Duodenal mucosa (tissue), 2 donors: Measurements from ENCODE around the gene RSRC1.

Source experiments
- H3K27ac ChIP-seq: one replicate; pipeline ENCODE4 v1.7.0; 2013; ENCODE audit warnings: low read depth, low read length
- H3K27me3 ChIP-seq, 2 donors: one replicate each; pipeline ENCODE4 v1.7.0; 2013; ENCODE audit warnings: low read length in 2 of 2, control low read depth in 1 of 2; ENCODE audit not compliant: insufficient read depth in 2 of 2, control insufficient read depth in 1 of 2
- H3K36me3 ChIP-seq, 2 donors: one replicate each; pipeline ENCODE4 v1.7.0; 2013; ENCODE audit warnings: low read length in 2 of 2, control low read depth in 1 of 2; ENCODE audit not compliant: insufficient read depth in 2 of 2, control insufficient read depth in 1 of 2
- H3K4me1 ChIP-seq, 2 donors: one replicate each; pipeline ENCODE4 v1.7.0; 2013; ENCODE audit warnings: low read length in 2 of 2, control low read depth in 1 of 2; ENCODE audit not compliant: insufficient read depth in 2 of 2, control insufficient read depth in 1 of 2
- H3K4me3 ChIP-seq, 2 donors: one replicate each; pipeline ENCODE4 v1.7.0; 2013; ENCODE audit warnings: low read length in 2 of 2, low read depth in 1 of 2
- H3K9ac ChIP-seq, 2 donors: one replicate each; pipeline ENCODE4 v1.7.0; 2013; ENCODE audit warnings: low read length in 2 of 2, low read depth in 1 of 2
- H3K9me3 ChIP-seq, 2 donors: one replicate each; pipeline ENCODE4 v1.7.0; 2013; ENCODE audit warnings: low read length in 2 of 2, control low read depth in 1 of 2; ENCODE audit not compliant: control insufficient read depth in 1 of 2

RSRC1 gene

DNA sequence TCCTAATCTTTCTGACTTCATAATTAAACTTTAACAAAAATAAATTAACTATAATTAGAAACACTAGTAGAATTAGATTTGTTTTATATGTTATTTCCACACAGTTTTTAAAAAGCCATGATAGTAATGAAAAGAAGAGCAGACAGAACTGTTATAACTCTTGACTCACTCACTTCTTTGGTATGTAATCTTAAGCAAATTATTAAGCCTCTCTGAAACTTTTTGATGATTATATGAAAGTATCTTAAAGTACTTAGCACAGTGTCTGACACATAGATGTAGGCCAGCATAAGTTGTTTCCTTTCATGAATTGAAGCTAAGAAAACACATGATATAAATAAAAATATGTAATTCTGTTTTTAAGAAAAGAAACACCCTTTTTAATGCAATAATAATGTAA, 337.5 kb downstream of the RSRC1 start:
- no peak overlapping the region for H3K9ac ChIP-seq
- no peaks in the 10 kb centered on the region for H3K9me3 ChIP-seq
- no peaks in the 10 kb centered on the region for H3K4me1 ChIP-seq
- no peaks in the 10 kb centered on the region for H3K27me3 ChIP-seq
- no peak overlapping the region for H3K27ac ChIP-seq
- H3K4me3 ChIP-seq, result no peak overlapping the region
- H3K36me3 ChIP-seq, result no peaks in the 10 kb centered on the region

GRCh38 chr3:158451405-158452055, 341.6 kb downstream of the RSRC1 start:
- Histone ChIP-seq H3K27ac (no peak overlapping the region), H3K9me3 (no peaks in the 10 kb centered on the region), H3K36me3 (no peaks in the 10 kb centered on the region), H3K4me1 (no peaks in the 10 kb centered on the region), H3K27me3 (no peaks in the 10 kb centered on the region), H3K4me3 (no peak overlapping the region), H3K9ac (no peak overlapping the region)

GRCh38 chr3:158452334-158452733, 342.4 kb downstream of the RSRC1 start:
- no peaks in the 10 kb centered on the region for H3K9me3 ChIP-seq
- H3K27ac ChIP-seq, result no peak overlapping the region
- no peak overlapping the region for H3K4me3 ChIP-seq
- no peaks in the 10 kb centered on the region for H3K27me3 ChIP-seq
- H3K9ac ChIP-seq, result no peak overlapping the region
- no peaks in the 10 kb centered on the region for H3K36me3 ChIP-seq
- no peaks in the 10 kb centered on the region for H3K4me1 ChIP-seq

DNA sequence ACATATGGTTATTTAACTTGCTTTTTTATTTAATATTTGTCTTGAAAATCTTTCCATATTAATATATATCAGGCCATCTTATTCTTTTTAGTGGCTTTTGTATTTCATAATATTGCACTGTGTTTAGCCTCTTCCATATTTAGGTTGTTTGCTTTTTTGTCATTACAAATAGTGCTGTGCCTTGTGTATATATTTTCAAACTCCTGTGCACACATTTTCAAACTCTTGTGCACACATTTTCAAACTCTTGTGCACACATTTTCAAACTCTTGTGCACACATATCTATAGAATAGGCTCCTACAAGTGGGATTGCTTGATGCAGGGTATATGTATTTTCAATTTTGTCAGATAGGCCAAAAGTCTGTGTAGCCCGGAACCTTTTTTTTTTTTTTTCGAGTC, 343.1 kb downstream of the RSRC1 start:
- Histone ChIP-seq H3K27ac (no peak overlapping the region), H3K9ac (no peak overlapping the region), H3K36me3 (no peaks in the 10 kb centered on the region), H3K9me3 (no peaks in the 10 kb centered on the region), H3K4me1 (no peaks in the 10 kb centered on the region), H3K27me3 (no peaks in the 10 kb centered on the region), H3K4me3 (no peak overlapping the region)

DNA sequence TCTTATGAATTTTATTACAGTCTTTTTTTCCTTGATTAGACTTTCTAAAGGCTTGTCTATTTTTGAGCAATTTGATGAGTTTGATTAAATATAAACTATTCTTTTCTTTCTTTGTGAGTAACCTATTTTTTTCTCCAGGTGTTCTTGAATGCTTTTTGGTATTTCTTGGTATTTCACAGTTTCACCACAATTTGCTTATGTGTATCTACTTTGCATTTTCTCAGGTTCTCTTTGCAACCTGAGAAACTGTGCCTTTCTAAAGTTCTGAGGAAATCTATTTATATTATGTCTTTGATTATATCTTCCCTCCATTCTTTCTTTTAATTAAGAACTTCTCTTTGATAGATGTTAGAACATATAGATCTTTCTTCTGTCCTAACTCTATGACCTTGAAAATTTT, 344.0 kb downstream of the RSRC1 start:
- no peak overlapping the region for H3K27ac ChIP-seq
- no peaks in the 10 kb centered on the region for H3K4me1 ChIP-seq
- no peaks in the 10 kb centered on the region for H3K27me3 ChIP-seq
- H3K9ac ChIP-seq, result no peak overlapping the region
- H3K4me3 ChIP-seq, result no peak overlapping the region
- no peaks in the 10 kb centered on the region for H3K9me3 ChIP-seq
- no peaks in the 10 kb centered on the region for H3K36me3 ChIP-seq

- H3K4me3 ChIP-seq, result no peak overlapping the region
- H3K27me3 ChIP-seq, result no peaks in the 10 kb centered on the region
- no peaks in the 10 kb centered on the region for H3K36me3 ChIP-seq
- H3K27ac ChIP-seq, result no peak overlapping the region
- H3K9me3 ChIP-seq, result no peaks in the 10 kb centered on the region
- H3K4me1 ChIP-seq, result no peaks in the 10 kb centered on the region
- no peak overlapping the region for H3K9ac ChIP-seq
Observed at GRCh38 chr3:158455406-158455805, 345.5 kb downstream of the RSRC1 start.

- Histone ChIP-seq H3K9me3 (no peaks in the 10 kb centered on the region), H3K27ac (no peak overlapping the region), H3K4me3 (no peak overlapping the region), H3K4me1 (no peaks in the 10 kb centered on the region), H3K9ac (no peak overlapping the region), H3K27me3 (no peaks in the 10 kb centered on the region), H3K36me3 (no peaks in the 10 kb centered on the region)
Observed at GRCh38 chr3:158456114-158456513, 346.2 kb downstream of the RSRC1 start.

DNA sequence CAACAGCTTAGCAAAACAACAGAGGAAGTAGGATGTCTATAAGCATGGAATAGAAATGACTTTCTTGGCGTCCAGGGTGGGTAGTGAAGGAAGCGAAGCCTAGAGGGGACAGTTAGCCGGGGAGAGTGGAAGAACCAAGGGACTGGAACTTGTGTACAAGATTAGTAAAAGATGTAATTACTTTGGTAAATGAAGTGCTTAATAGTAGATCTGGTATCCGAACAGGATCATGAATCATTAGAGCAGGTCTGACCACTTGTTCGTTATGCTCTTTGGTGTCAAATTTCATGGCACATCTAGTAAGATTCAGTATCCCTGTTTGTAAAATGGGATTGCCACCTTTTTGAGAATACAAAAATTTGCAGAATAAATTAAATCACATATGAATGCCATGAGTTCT, 348.6 kb downstream of the RSRC1 start:
- Histone ChIP-seq H3K27me3 (no peaks in the 10 kb centered on the region), H3K9me3 (no peaks in the 10 kb centered on the region), H3K27ac (no peak overlapping the region), H3K4me1 (no peaks in the 10 kb centered on the region), H3K9ac (no peak overlapping the region), H3K36me3 (no peaks in the 10 kb centered on the region), H3K4me3 (no peak overlapping the region)

DNA sequence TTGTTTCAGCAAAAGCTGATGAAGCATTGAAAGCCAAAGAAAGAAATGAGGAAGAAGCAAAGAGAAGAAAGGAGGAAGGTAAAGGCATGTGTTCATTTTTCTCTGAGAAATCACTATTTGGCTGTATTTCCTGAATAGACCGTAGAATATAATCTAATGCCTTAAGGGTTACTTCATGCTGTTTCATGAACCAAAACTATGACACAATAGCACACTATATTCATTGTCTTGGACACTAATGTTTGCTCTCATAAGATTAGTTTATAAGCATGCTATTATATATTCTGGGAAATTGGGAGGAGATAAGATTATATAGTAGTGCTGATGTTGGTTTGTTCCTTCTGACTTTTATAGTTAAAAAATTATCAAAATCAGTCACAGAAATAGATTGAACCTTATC, 351.0 kb downstream of the RSRC1 start:
- Histone ChIP-seq H3K36me3 (no peaks in the 10 kb centered on the region), H3K4me1 (no peaks in the 10 kb centered on the region), H3K4me3 (no peak overlapping the region), H3K27me3 (no peaks in the 10 kb centered on the region), H3K9me3 (no peaks in the 10 kb centered on the region), H3K9ac (no peak overlapping the region), H3K27ac (no peak overlapping the region)

DNA sequence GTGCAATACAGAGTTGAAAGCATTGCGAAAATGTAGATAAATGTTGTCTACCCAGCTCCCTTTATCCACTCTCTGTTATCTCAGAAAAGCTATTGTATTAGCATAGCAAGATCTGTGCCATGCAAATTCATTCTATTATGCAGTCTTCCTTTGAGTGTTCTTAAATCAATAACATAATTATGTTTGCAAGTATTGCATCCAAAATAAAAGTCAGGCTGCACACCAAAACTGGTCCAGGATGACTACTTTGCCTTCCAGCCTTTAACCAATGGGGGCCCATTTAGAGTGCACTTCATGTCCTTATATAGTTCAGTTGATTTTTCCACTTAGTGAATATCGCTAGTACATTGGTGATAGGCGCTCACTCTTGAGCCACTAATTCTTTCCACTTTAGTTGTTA, 353.7 kb downstream of the RSRC1 start:
- no peaks in the 10 kb centered on the region for H3K9me3 ChIP-seq
- no peaks in the 10 kb centered on the region for H3K4me1 ChIP-seq
- no peak overlapping the region for H3K4me3 ChIP-seq
- no peaks in the 10 kb centered on the region for H3K36me3 ChIP-seq
- no peak overlapping the region for H3K9ac ChIP-seq
- H3K27ac ChIP-seq, result no peak overlapping the region
- no peaks in the 10 kb centered on the region for H3K27me3 ChIP-seq

- Histone ChIP-seq H3K9me3 (no peaks in the 10 kb centered on the region), H3K36me3 (no peaks in the 10 kb centered on the region), H3K27ac (no peak overlapping the region), H3K4me3 (no peak overlapping the region), H3K27me3 (no peaks in the 10 kb centered on the region), H3K9ac (no peak overlapping the region), H3K4me1 (no peaks in the 10 kb centered on the region)
Observed at GRCh38 chr3:158465074-158465473, 355.2 kb downstream of the RSRC1 start.
